GM12874 (cell line): ENCODE measurements around the gene MIB2.

Source experiments
- CTCF ChIP-seq: IDR thresholded peaks from 2 replicates; pipeline ENCODE4 v1.5.1; 2011; ENCODE audit warnings: low read depth, mild to moderate bottlenecking, control low read depth, low read length, moderate library complexity; ENCODE audit not compliant: insufficient read depth

MIB2 gene

GRCh38 chr1:1577367-1578011, 37.8 kb upstream of the MIB2 start:
- no peak for TF ChIP-seq CTCF

GRCh38 chr1:1578371-1578940, 36.8 kb upstream of the MIB2 start:
- TF ChIP-seq CTCF, result no peak

GRCh38 chr1:1582585-1583346, 32.5 kb upstream of the MIB2 start:
- no peak for TF ChIP-seq CTCF

- TF ChIP-seq CTCF, result no peak
Observed at GRCh38 chr1:1583347-1584010, 31.8 kb upstream of the MIB2 start.

- TF ChIP-seq CTCF, result no peak
Observed at GRCh38 chr1:1591452-1591851, 23.8 kb upstream of the MIB2 start.

- TF ChIP-seq CTCF, result no peak
Observed at GRCh38 chr1:1593834-1594601, 21.3 kb upstream of the MIB2 start.
